CD8-positive, alpha-beta memory T cell (primary cell): ENCODE measurements around the gene IFIT1. TPM values are rescaled to one million over a fixed set of nuclear protein-coding genes. Genes with fewer than 3 reads are reported as not detected.

Experiments
- CTCF ChIA-PET: fragments of 350-600 bp; sonication (Branson Sonifier 250); formaldehyde crosslinking; loops from one replicate; lab custom pipeline; 2021; ENCODE audit warnings: antibody characterized with exemption; lab: Charles Lee
- POLR2A ChIA-PET: fragments of 350-600 bp; sonication (Branson Sonifier 250); formaldehyde crosslinking; loops from one replicate; lab custom pipeline; 2021; ENCODE audit warnings: antibody characterized with exemption; lab: Charles Lee
- DNase-seq, 5 donors: peaks; one replicate each; pipeline versions ENCODE4 v3.0.0 to v3.0.0-alpha.2; 2020 to 2022; ENCODE audit warnings: mixed read lengths in 1 of 5
- H3K27ac ChIP-seq: one replicate; pipeline ENCODE4 v1.7.0; 2013; ENCODE audit warnings: low read depth, mild to moderate bottlenecking, low read length, moderate library complexity
- H3K27me3 ChIP-seq: 2 replicates; pipeline ENCODE4 v1.7.0; 2013; ENCODE audit warnings: low read length, mild to moderate bottlenecking; ENCODE audit not compliant: insufficient read depth, poor library complexity, severe bottlenecking
- H3K36me3 ChIP-seq: 2 replicates; pipeline ENCODE4 v1.7.0; 2013; ENCODE audit warnings: mild to moderate bottlenecking, low read length, moderate library complexity; ENCODE audit not compliant: insufficient read depth
- H3K4me1 ChIP-seq: 2 replicates; pipeline ENCODE4 v1.7.0; 2013; ENCODE audit warnings: mild to moderate bottlenecking, low read length, moderate library complexity; ENCODE audit not compliant: insufficient read depth
- H3K4me3 ChIP-seq: 2 replicates; pipeline ENCODE4 v1.7.0; 2013; ENCODE audit warnings: mild to moderate bottlenecking, low read length
- H3K9me3 ChIP-seq: 2 replicates; pipeline ENCODE4 v1.7.0; 2013; ENCODE audit warnings: mild to moderate bottlenecking, low read length
- H3K27ac Mint-ChIP-seq, 8 donors: one replicate each; pipeline ENCODE4 v1.8.0; 2020 to 2021; ENCODE audit warnings: mixed read lengths in 8 of 8, mild to moderate bottlenecking in 6 of 8, inconsistent platforms in 3 of 8, moderate library complexity in 3 of 8
- H3K27me3 Mint-ChIP-seq, 2 donors: one replicate each; pipeline ENCODE4 v1.8.0; 2020 to 2021; ENCODE audit warnings: mixed read lengths in 2 of 2, mild to moderate bottlenecking in 1 of 2, moderate library complexity in 1 of 2
- H3K36me3 Mint-ChIP-seq, 3 donors: one replicate each; pipeline ENCODE4 v1.8.0; 2020 to 2021; ENCODE audit warnings: mixed read lengths in 3 of 3, inconsistent platforms in 1 of 3, mild to moderate bottlenecking in 1 of 3
- H3K4me1 Mint-ChIP-seq, 3 donors: one replicate each; pipeline ENCODE4 v1.8.0; 2020 to 2021; ENCODE audit warnings: mixed read lengths in 3 of 3, inconsistent platforms in 1 of 3, mild to moderate bottlenecking in 1 of 3
- H3K4me3 Mint-ChIP-seq, 7 donors: one replicate each; pipeline ENCODE4 v1.8.0; 2020 to 2021; ENCODE audit warnings: mixed read lengths in 7 of 7, mild to moderate bottlenecking in 6 of 7, moderate library complexity in 4 of 7, inconsistent platforms in 2 of 7
- H3K9me3 Mint-ChIP-seq, 5 donors: one replicate each; pipeline ENCODE4 v1.8.0; 2020 to 2022; ENCODE audit warnings: mixed read lengths in 5 of 5, mild to moderate bottlenecking in 3 of 5, moderate library complexity in 2 of 5, inconsistent platforms in 1 of 5
- polyA plus RNA-seq: library from polyadenylated mRNA; unstranded; fragments of 300-500 nt; fragmentation: Illumina TruSeq; gene quantifications from one replicate; pipeline ENCODE4 v1.2.3, GENCODE V29; 2021
- total RNA-seq, 2 experiments: library from RNA; stranded (reverse); gene quantifications; one replicate each; pipeline ENCODE4 v1.2.3, GENCODE V29; 2021

The IFIT1 gene
- total and polyA plus RNA-seq, 3 experiments from 2014 or later, result 0.39 to 4.1 (median 0.71) TPM

DNA sequence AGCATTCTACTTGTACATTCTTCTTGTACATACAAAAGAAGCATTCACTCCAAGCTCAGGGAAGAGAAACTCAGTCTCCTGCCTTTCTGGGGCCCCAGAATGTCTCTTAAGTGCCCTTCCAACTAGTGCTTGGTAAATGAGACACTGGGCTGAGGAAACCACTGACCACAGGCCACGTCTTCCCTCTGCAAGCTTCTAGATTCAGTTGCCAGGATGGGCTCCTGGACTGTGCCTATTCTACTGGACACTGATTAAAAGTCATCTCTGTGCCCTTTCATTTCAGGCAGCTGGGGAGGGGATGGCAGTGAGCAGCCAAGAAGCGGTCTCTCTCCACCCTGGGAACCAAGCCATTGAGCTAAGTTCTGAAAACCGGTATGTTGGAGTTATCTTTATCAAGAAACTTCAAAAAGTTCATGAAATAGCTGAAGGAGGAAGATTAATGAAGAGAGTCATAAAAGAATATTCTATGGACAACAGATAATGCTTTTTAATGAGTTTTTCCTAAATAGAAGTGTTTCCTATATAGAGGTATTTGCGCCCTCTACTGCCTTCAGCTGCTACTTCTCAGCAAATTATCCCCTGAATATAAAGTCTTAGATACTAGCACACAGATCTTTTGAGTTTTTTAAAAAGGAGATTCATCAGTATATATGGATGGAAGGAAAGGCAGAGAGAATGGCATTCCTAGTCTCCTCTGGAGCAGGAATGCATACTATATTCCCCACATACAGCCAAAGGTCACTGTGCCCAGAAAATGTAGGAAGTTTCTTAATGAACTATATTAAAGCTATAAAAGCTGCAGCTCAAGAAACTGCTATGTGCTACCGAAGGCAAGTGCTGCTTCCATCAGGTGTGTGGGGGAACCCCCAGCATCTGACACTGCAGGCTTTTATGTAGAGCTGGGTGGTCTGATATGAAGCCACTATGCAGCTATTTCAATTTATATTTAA, 23.0 kb upstream of the IFIT1 start:
- CTCF ChIA-PET, result interaction anchor here (0.6 to 1.5 kb wide), 15 partner anchors 16 to 180 kb away, joined by 3 to 5 read pairs (median 3); partner anchors contain the start of genes IFIT1, IFIT5 and LIPA
- peak overlapping the region in 1 of 8 donors; percentile 26 for H3K27ac Mint-ChIP-seq

DNA sequence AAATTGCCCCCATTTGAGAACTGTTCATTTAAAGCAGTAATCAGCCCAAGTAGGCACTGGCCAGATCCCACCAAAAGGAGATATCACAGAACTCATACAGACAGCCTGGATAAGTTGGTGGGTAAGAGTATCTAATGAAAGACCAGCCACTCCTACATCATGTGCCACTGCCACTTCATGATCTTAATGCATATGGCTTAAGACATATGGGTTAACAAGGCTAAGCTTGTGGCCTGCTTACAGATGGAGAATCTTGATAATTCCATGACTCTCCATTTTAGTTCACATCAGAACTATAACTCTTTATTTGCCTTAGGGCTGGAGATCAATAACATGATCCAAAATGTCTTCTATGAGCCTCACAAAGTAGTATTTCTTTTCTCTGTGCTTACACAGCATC, 21.3 kb upstream of the IFIT1 start:
- no peaks in the 10 kb centered on the region for H3K4me1 ChIP-seq
- H3K27ac ChIP-seq, result no peak overlapping the region
- POLR2A ChIA-PET, result no interaction called here
- H3K36me3 Mint-ChIP-seq, result peaks cover 0 to 3% (median 0%) of the 10 kb centered on the region in 3 donors
- H3K27me3 Mint-ChIP-seq, result peaks cover 5 to 25% of the 10 kb centered on the region in 2 donors
- H3K4me1 Mint-ChIP-seq, result peaks cover 11 to 12% (median 11%) of the 10 kb centered on the region in 3 donors
- no peaks in the 10 kb centered on the region for H3K9me3 Mint-ChIP-seq
- H3K36me3 ChIP-seq, result no peaks in the 10 kb centered on the region
- no peaks in the 10 kb centered on the region for H3K9me3 ChIP-seq
- H3K27me3 ChIP-seq, result no peaks in the 10 kb centered on the region
- H3K4me3 Mint-ChIP-seq, result no peak overlapping the region
- CTCF ChIA-PET, result no interaction called here
- DNase-seq, result no peak
- H3K27ac Mint-ChIP-seq, result no peak overlapping the region
- no peak overlapping the region for H3K4me3 ChIP-seq

More for the DNA sequence above, 23.0 kb upstream of the IFIT1 start:
- H3K27me3 Mint-ChIP-seq, result peaks cover 5 to 25% of the 10 kb centered on the region in 2 donors
- H3K4me1 ChIP-seq, result no peaks in the 10 kb centered on the region
- H3K4me3 ChIP-seq, result no peak overlapping the region
- H3K27me3 ChIP-seq, result no peaks in the 10 kb centered on the region
- H3K9me3 Mint-ChIP-seq, result no peaks in the 10 kb centered on the region
- POLR2A ChIA-PET, result interaction anchor here (0.6 kb wide), 1 partner anchor 1564 kb away, joined by 3 read pairs; no protein-coding TSS in a partner anchor
- H3K4me1 Mint-ChIP-seq, result peaks cover 11 to 12% (median 11%) of the 10 kb centered on the region in 3 donors
- H3K9me3 ChIP-seq, result no peaks in the 10 kb centered on the region
- H3K4me3 Mint-ChIP-seq, result no peak overlapping the region
- no peaks in the 10 kb centered on the region for H3K36me3 ChIP-seq
- H3K36me3 Mint-ChIP-seq, result peaks cover 0 to 3% (median 0%) of the 10 kb centered on the region in 3 donors
- H3K27ac ChIP-seq, result no peak overlapping the region
- peak in 1 of 5 donors; percentile 21 for DNase-seq

DNA sequence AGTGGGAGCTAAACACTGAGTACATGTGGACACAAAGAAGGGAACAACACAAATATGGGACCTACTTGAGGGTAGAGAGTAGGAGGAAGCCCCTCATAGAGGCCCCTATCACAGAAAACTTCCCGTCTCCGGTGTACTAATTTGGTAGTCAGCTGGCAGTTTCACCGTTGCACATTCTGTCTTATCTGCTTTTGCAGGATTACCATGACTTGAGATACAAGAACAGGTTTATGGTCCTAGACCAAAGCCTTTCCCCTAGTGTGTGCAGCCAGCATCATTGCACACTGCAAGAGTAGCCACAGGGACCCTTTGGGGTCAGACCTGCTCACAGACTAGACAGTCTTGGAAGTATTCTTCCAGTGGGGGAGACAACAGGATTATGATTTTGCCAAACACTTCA, 20.4 kb upstream of the IFIT1 start:
- Histone ChIP-seq H3K27me3 (no peaks in the 10 kb centered on the region), H3K36me3 (no peaks in the 10 kb centered on the region), H3K4me1 (no peaks in the 10 kb centered on the region), H3K9me3 (no peaks in the 10 kb centered on the region), H3K27ac (no peak overlapping the region), H3K4me3 (no peak overlapping the region)
- Mint-ChIP-seq H3K27ac (no peak overlapping the region), H3K4me3 (no peak overlapping the region), H3K9me3 (no peaks in the 10 kb centered on the region), H3K4me1 (peaks cover 11 to 12% (median 11%) of the 10 kb centered on the region in 3 donors), H3K27me3 (peaks cover 5 to 25% of the 10 kb centered on the region in 2 donors), H3K36me3 (peaks cover 0 to 3% (median 0%) of the 10 kb centered on the region in 3 donors)
- ChIA-PET POLR2A (no interaction called here), CTCF (no interaction called here)
- no peak for DNase-seq

DNA sequence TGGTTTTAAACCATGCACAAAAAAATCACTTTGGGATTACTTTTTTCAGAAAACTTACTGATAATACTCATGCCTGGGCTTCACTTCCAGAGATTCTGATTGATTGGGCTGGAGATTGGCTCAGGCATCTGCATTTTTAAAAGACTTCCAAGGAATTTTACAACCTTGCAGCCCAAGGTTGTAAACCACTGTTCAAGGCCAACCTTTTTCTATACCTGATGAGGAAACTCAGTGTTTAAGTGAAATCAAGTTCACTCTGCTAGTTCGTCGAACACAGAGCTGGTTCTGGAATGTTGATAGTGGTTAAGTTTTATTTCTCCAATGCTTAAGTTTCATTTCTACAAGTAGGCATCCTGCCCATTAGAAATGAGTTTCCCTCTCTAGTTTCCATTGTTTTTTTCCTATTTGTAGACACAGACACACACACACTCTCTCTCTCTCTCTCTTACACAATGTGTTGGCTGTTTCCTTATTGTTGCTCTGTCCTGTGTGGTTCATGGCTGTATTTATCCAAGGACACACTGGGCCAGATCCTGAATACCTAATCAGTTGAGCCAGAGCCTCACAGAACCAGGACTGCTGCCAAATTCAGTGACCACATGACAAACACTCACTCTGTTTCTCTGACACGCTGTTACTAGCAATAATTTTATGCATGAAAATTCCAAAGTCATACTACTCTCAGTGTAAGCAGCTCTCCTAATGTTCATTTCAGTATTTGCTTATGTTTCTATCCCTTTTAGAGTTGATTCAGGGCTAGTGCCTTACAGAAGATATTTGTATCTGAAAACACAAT, 18.3 kb upstream of the IFIT1 start:
- CTCF ChIA-PET, result no interaction called here
- Mint-ChIP-seq H3K9me3 (no peaks in the 10 kb centered on the region), H3K27ac (peak overlapping the region in 1 of 8 donors; percentile 32), H3K27me3 (peaks cover 5 to 25% of the 10 kb centered on the region in 2 donors), H3K4me1 (no peaks in the 10 kb centered on the region), H3K4me3 (no peak overlapping the region), H3K36me3 (peaks cover 0 to 3% (median 0%) of the 10 kb centered on the region in 3 donors)
- no peaks in the 10 kb centered on the region for H3K4me1 ChIP-seq
- POLR2A ChIA-PET, result no interaction called here
- DNase-seq, result no peak
- H3K4me3 ChIP-seq, result no peak overlapping the region
- no peaks in the 10 kb centered on the region for H3K27me3 ChIP-seq
- H3K27ac ChIP-seq, result peak overlapping the region; percentile 13
- H3K9me3 ChIP-seq, result no peaks in the 10 kb centered on the region
- no peaks in the 10 kb centered on the region for H3K36me3 ChIP-seq

DNA sequence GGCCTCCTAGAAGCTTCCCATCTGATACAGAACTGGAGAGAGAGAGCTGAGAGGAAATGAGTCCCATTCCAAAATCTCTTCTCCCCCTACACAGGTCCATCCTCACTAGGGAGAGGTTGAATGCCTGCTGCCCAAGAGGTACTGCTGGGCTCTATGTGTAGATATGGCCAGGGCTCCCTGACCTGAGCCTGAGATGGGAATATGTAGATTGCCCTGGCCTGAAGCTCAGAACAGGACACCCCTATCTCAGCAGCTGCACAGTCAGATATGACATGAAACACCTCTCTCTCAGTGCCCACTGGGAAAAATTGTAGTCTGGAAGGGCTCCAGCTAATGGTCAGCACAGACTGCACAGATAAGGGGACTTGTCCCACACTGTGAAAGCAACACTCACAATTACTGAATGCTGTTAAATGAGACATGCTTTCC, 17.7 kb upstream of the IFIT1 start:
- no peak overlapping the region for H3K4me3 ChIP-seq
- no peaks in the 10 kb centered on the region for H3K36me3 ChIP-seq
- H3K4me3 Mint-ChIP-seq, result no peak overlapping the region
- H3K36me3 Mint-ChIP-seq, result peaks cover 0 to 3% (median 0%) of the 10 kb centered on the region in 3 donors
- H3K27ac ChIP-seq, result peak overlapping the region; percentile 13
- H3K9me3 Mint-ChIP-seq, result no peaks in the 10 kb centered on the region
- POLR2A ChIA-PET, result no interaction called here
- H3K4me1 Mint-ChIP-seq, result no peaks in the 10 kb centered on the region
- no peaks in the 10 kb centered on the region for H3K4me1 ChIP-seq
- CTCF ChIA-PET, result no interaction called here
- H3K27me3 Mint-ChIP-seq, result peaks cover 5 to 22% of the 10 kb centered on the region in 2 donors
- H3K27ac Mint-ChIP-seq, result no peak overlapping the region
- no peaks in the 10 kb centered on the region for H3K27me3 ChIP-seq
- DNase-seq, result no peak
- H3K9me3 ChIP-seq, result no peaks in the 10 kb centered on the region

DNA sequence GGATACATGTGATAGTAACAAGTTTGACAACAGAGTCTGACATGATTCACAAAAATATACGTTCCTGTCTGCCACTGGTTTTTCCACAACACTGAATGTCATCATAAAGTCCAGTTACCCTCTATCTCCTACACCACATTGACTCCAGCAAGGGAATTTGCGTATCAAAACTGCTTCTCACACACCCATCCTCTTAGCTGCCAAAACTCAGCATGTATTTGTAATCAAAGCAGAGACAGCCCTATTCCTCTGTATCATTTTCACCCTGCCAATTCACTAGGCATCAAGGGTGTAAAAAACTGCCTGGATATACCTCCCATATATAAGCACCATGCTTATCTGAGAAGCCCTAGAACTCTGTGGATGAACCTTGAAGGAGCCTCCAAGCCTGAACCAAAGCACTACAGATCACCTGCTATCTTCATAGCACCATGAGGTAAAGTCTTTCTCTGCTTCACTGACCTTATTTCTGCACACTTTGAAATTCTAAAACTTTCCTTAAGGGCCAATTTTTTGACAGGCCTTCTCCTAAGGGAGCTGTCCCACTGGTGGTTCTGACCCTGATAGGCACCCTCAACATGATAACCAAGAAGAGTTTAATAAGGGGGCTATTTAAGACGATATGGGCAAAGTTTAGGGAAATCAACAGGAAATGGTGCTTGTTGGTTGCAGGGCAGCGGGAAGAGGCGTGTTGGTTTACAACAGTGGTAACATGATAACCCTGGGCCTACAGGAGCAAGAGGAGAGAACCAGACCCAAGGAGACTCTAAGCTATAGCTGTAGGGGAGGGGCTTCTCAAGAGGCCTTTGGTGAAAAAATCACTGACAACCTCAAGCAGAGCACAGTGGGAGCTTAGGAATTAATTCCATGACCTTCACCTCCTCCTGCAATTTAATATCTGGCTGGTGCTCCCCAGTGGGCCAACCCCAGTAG, 14.5 kb upstream of the IFIT1 start, which contains the start of gene IFIT1B:
Gene IFIT1B (plus strand): TSS at position 352 of the 933 bp plus-strand sequence. CDS start 80 bp downstream, at position 432.
- Histone ChIP-seq H3K27me3 (no peaks in the 10 kb centered on the region), H3K9me3 (no peaks in the 10 kb centered on the region), H3K27ac (no peak within 1 kb of the TSS), H3K4me3 (no peak within 1 kb of the TSS), H3K36me3 (no peaks in the 10 kb centered on the region), H3K4me1 (no peaks in the 10 kb centered on the region)
- DNase-seq, result no peak
- no peak within 1 kb of the TSS for H3K4me3 Mint-ChIP-seq
- H3K9me3 Mint-ChIP-seq, result no peaks in the 10 kb centered on the region
- peaks cover 0 to 3% (median 2%) of the 10 kb centered on the region in 3 donors for H3K36me3 Mint-ChIP-seq
- POLR2A ChIA-PET, result no interaction called here
- CTCF ChIA-PET, result interaction anchor here (1.1 kb wide), 1 partner anchor 15 kb away, joined by 3 read pairs; no protein-coding TSS in a partner anchor
- peaks cover 2 to 4% of the 10 kb centered on the region in 2 donors for H3K27me3 Mint-ChIP-seq
- no peak within 1 kb of the TSS for H3K27ac Mint-ChIP-seq
- H3K4me1 Mint-ChIP-seq, result no peaks in the 10 kb centered on the region

DNA sequence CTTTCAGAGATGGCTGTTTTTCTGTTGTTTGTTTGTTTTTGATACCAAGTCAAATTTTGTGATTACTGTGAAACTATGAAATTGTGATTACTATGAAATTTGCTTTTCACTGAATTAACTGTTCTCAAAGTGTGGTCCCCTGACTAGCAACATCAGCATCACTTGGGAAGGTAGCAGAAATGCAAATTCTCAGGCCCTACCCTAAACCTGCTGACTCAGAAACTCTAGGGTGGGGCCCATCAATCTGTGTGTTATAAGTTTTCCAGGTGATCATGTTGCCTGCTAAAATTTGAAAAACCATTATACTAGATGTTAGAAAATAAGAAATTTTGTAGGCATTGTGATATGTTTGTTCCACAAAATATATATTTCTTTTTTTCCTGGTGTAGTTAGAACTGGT, 13.3 kb upstream of the IFIT1 start:
- POLR2A ChIA-PET, result no interaction called here
- H3K27ac ChIP-seq, result no peak overlapping the region

More for the DNA sequence above, 13.3 kb upstream of the IFIT1 start:
- Mint-ChIP-seq H3K27ac (no peak overlapping the region), H3K36me3 (peaks cover 0 to 3% (median 2%) of the 10 kb centered on the region in 3 donors), H3K4me3 (no peak overlapping the region), H3K4me1 (no peaks in the 10 kb centered on the region), H3K9me3 (no peaks in the 10 kb centered on the region), H3K27me3 (peaks cover 2 to 3% of the 10 kb centered on the region in 2 donors)
- no peak for DNase-seq
- Histone ChIP-seq H3K36me3 (no peaks in the 10 kb centered on the region), H3K4me3 (no peak overlapping the region), H3K27me3 (no peaks in the 10 kb centered on the region), H3K4me1 (no peaks in the 10 kb centered on the region), H3K9me3 (no peaks in the 10 kb centered on the region)
- CTCF ChIA-PET, result interaction anchor here (1.1 kb wide), 1 partner anchor 16 kb away, joined by 3 read pairs; no protein-coding TSS in a partner anchor
